RWPE1 (cell line): ENCODE measurements around the gene LPIN1.

Experiments
- CTCF ChIA-PET: fragments of 350-600 bp; sonication (Branson Sonifier 250); formaldehyde crosslinking; extraction: SDS; loops from one replicate; lab custom pipeline; 2021; lab: Yijun Ruan, JAX
- POLR2A ChIA-PET: fragments of 400-600 bp; formaldehyde crosslinking; extraction: SDS; loops from one replicate; lab custom pipeline; 2020; ENCODE audit warnings: antibody characterized with exemption; ENCODE audit not compliant: low non-redundant PET; lab: Yijun Ruan, JAX
- DNase-seq: peaks from one replicate; pipeline ENCODE4 v3.0.0; 2012; ENCODE audit warnings: low spot score
- H3K27ac ChIP-seq: fragments of 450-650 bp; 2 replicates; pipeline ENCODE4 v1.5.1; 2017
- TF ChIP-seq, protein P1 (sequence below): fragments of 450-650 bp; conservative IDR thresholded peaks from 2 replicates; pipeline ENCODE4 v1.5.1; 2017; ENCODE audit warnings: low read depth, mild to moderate bottlenecking

Gene LPIN1

GRCh38 chr2:11750917-11751316, 4.5 kb downstream of the LPIN1 start:
- POLR2A ChIA-PET: no interaction called here

DNA sequence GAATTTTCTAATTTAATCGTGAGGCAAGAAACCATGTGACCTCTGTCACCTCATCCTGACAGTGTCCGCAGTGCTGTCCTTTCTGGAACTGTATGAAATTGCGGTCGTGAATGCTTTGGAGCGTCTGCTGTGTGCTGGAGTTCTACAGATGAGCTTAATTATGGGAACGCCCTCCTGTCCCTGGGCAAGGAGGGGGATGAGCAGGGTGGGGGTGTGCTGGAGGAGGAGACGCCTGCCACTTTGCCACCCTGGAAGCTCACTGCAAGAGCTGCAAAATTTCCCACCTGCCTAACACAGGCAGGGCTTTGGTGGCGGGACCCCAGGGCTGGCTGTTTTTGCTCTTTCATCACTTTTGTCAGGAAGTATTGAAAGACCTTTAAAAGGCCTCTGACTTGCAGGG, 6.5 kb downstream of the LPIN1 start:
- CTCF ChIA-PET: interaction anchor here (0.5 to 1.8 kb wide), 6 partner anchors 12 to 60 kb away, joined by 3 to 9 read pairs (median 5); no protein-coding TSS in a partner anchor
- DNase-seq: no peak
- TF ChIP-seq, protein P1, sequence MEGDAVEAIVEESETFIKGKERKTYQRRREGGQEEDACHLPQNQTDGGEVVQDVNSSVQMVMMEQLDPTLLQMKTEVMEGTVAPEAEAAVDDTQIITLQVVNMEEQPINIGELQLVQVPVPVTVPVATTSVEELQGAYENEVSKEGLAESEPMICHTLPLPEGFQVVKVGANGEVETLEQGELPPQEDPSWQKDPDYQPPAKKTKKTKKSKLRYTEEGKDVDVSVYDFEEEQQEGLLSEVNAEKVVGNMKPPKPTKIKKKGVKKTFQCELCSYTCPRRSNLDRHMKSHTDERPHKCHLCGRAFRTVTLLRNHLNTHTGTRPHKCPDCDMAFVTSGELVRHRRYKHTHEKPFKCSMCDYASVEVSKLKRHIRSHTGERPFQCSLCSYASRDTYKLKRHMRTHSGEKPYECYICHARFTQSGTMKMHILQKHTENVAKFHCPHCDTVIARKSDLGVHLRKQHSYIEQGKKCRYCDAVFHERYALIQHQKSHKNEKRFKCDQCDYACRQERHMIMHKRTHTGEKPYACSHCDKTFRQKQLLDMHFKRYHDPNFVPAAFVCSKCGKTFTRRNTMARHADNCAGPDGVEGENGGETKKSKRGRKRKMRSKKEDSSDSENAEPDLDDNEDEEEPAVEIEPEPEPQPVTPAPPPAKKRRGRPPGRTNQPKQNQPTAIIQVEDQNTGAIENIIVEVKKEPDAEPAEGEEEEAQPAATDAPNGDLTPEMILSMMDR: no peak
- POLR2A ChIA-PET: no interaction called here
- H3K27ac ChIP-seq: peak overlapping the region; percentile 72

More at GRCh38 chr2:11750917-11751316, 4.5 kb downstream of the LPIN1 start:
- peak overlapping the region; percentile 60 for H3K27ac ChIP-seq
- CTCF ChIA-PET: interaction anchor here (0.6 kb wide), 2 partner anchors 146 to 1931 kb away, joined by 3 read pairs; no protein-coding TSS in a partner anchor
- DNase-seq: peak; percentile 41
- TF ChIP-seq, protein P1: no peak

- DNase-seq: peak; percentile 14
- ChIA-PET POLR2A (no interaction called here), CTCF (interaction anchor here (0.6 to 1.8 kb wide), 5 partner anchors 11 to 633 kb away, joined by 3 to 9 read pairs (median 6); no protein-coding TSS in a partner anchor)
- TF ChIP-seq, protein P1: no peak
- peak overlapping the region; percentile 72 for H3K27ac ChIP-seq
These were observed 7.0 kb downstream of the LPIN1 start for GRCh38 chr2:11753452-11753885.

- CTCF ChIA-PET: interaction anchor here (0.6 to 1.8 kb wide), 6 partner anchors 16 to 633 kb away, joined by 3 to 9 read pairs (median 5); no protein-coding TSS in a partner anchor
- peak overlapping the region; percentile 72 for H3K27ac ChIP-seq
- POLR2A ChIA-PET: no interaction called here
- TF ChIP-seq, protein P1: no peak
- DNase-seq: peak; percentile 69
These were observed 7.7 kb downstream of the LPIN1 start for GRCh38 chr2:11753886-11754699.

- POLR2A ChIA-PET: interaction anchor here (0.6 kb wide), 1 partner anchor 11 kb away, joined by 3 read pairs; no protein-coding TSS in a partner anchor
- CTCF ChIA-PET: interaction anchor here (0.6 to 1.8 kb wide), 3 partner anchors 16 to 72 kb away, joined by 4 to 6 read pairs (median 4); no protein-coding TSS in a partner anchor
These were observed 8.2 kb downstream of the LPIN1 start for GRCh38 chr2:11754700-11755015.

GRCh38 chr2:11757101-11757500, 10.7 kb downstream of the LPIN1 start:
- ChIA-PET POLR2A (no interaction called here), CTCF (interaction anchor here (0.7 to 1.4 kb wide), 3 partner anchors 22 to 487 kb away, joined by 3 read pairs; no protein-coding TSS in a partner anchor)
- no peak for DNase-seq
- TF ChIP-seq, protein P1: no peak
- H3K27ac ChIP-seq: no peak overlapping the region

More at GRCh38 chr2:11754700-11755015, 8.2 kb downstream of the LPIN1 start:
- H3K27ac ChIP-seq: peak overlapping the region; percentile 72
- no peak for DNase-seq
- TF ChIP-seq, protein P1: no peak
